K562 (cell line): ENCODE results near the gene TOMM70. TPM values are rescaled to one million over a fixed set of nuclear protein-coding genes. Genes with fewer than 3 reads are reported as not detected.

Experiments used
- ATAC-seq: fragments of 200-7000 bp; cut with Tn5 transposase; 3 replicates; pipeline ENCODE4 v1.9.1; 2020; ENCODE audit warnings: moderate library complexity
- BruUV-seq: library from RNA; stranded (reverse); fragments of 400-500 nt; replicated peaks from 2 replicates; lab custom pipeline; 2021; lab: Mats Ljungman, UMichigan
- CTCF ChIA-PET: fragments of 300-600 bp; formaldehyde crosslinking; extraction: SDS; loops from one replicate; lab custom pipeline; 2021; ENCODE audit warnings: low intra/inter-chr PET ratio; lab: Yijun Ruan, JAX
- POLR2A ChIA-PET: fragments of 300-600, 350-650 bp; sonication (Branson Sonifier 250); formaldehyde crosslinking; extraction: SDS; loops from one replicate; lab custom pipeline; 2021; ENCODE audit warnings: antibody characterized with exemption, inconsistent platforms; lab: Yijun Ruan, JAX
- DNase-seq, 4 experiments: peaks; one replicate each; pipeline versions ENCODE4 v3.0.0 to v3.0.0-alpha.2; 2011 to 2018; ENCODE audit warnings: low spot score in 3 of 4, mixed read lengths in 3 of 4; ENCODE audit errors: extremely low read depth in 1 of 4
- FAIRE-seq: peaks from 2 replicates; lab custom pipeline; 2011; peaks lifted over from hg19 to GRCh38; lab: Jason Lieb, UNC
- H2AFZ ChIP-seq: 2 replicates; pipeline ENCODE4 v1.6.0; 2011; ENCODE audit warnings: low read depth, low read length, control low read depth, inconsistent platforms
- H3K27ac ChIP-seq: fragments of 200-600 bp; 3 replicates; pipeline ENCODE4 v1.8.0; 2011; ENCODE audit warnings: low read depth, mild to moderate bottlenecking, control low read depth, inconsistent platforms, low read length, moderate library complexity, mixed read lengths; ENCODE audit errors: extremely low read depth
- H3K27me3 ChIP-seq, 2 experiments: fragments of 300-600 bp in 1 of 2; 2 replicates in 1 of 2; 3 replicates in 1 of 2; pipeline versions ENCODE4 v1.6.0 to v1.8.0; 2011; ENCODE audit warnings: inconsistent platforms in 2 of 2, low read length in 2 of 2, mild to moderate bottlenecking in 1 of 2, mixed read lengths in 1 of 2, moderate library complexity in 1 of 2; ENCODE audit not compliant: control insufficient read depth in 2 of 2, insufficient read depth in 2 of 2
- H3K36me3 ChIP-seq: fragments of 300-600 bp; 3 replicates; pipeline ENCODE4 v1.8.0; 2011; ENCODE audit warnings: mild to moderate bottlenecking, low read length, inconsistent platforms; ENCODE audit not compliant: control insufficient read depth, insufficient read depth
- H3K4me1 ChIP-seq, 2 experiments: fragments of 200-600 bp in 1 of 2; replicated peaks in 1 of 2; 2 replicates in 1 of 2; 3 replicates in 1 of 2; pipeline versions ENCODE4 v1.5.1 to v1.8.0; 2011; ENCODE audit warnings: inconsistent platforms in 2 of 2, low read length in 2 of 2, mild to moderate bottlenecking in 1 of 2, mixed read lengths in 1 of 2, moderate library complexity in 1 of 2; ENCODE audit not compliant: control insufficient read depth in 2 of 2, insufficient read depth in 2 of 2
- H3K4me2 ChIP-seq: 2 replicates; pipeline ENCODE4 v1.6.1; 2011; ENCODE audit warnings: low read length, control low read depth, inconsistent platforms, mixed read lengths; ENCODE audit not compliant: insufficient read depth
- H3K4me3 ChIP-seq: fragments of 200-600 bp; sonication (generic), shearing (Covaris generic); 2 replicates; pipeline ENCODE4 v1.5.1; 2016; ENCODE audit warnings: control low read depth, inconsistent platforms
- H3K79me2 ChIP-seq: fragments of 200-600 bp; 3 replicates; pipeline ENCODE4 v1.8.0; 2011; ENCODE audit warnings: low read length, inconsistent platforms; ENCODE audit not compliant: control insufficient read depth, insufficient read depth
- H3K9ac ChIP-seq, 2 experiments: 2 replicates each; pipeline versions ENCODE4 v1.6.0 to v1.6.1; 2011; ENCODE audit warnings: low read depth in 2 of 2, low read length in 2 of 2, control low read depth in 1 of 2, inconsistent platforms in 1 of 2, mild to moderate bottlenecking in 1 of 2, mixed read lengths in 1 of 2; ENCODE audit not compliant: insufficient read depth in 1 of 2
- H3K9me1 ChIP-seq: one replicate; pipeline ENCODE4 v1.6.0; 2011; ENCODE audit warnings: inconsistent platforms, mild to moderate bottlenecking, low read length, moderate library complexity; ENCODE audit not compliant: control insufficient read depth, insufficient read depth
- H3K9me3 ChIP-seq: replicated peaks from 2 replicates; pipeline ENCODE4 v1.5.1; 2011; ENCODE audit warnings: low read depth, low read length, inconsistent platforms; ENCODE audit not compliant: control insufficient read depth, insufficient read depth
- H4K20me1 ChIP-seq: replicated peaks from 2 replicates; pipeline ENCODE4 v1.6.1; 2011; ENCODE audit warnings: low read length, inconsistent platforms, mixed read lengths; ENCODE audit not compliant: control insufficient read depth, insufficient read depth
- ASH1L ChIP-seq: fragments of 450-650 bp; IDR thresholded peaks from 2 replicates; pipeline ENCODE4 v1.6.1; 2018; ENCODE audit warnings: borderline replicate concordance, mild to moderate bottlenecking, low read depth; ENCODE audit not compliant: partially characterized antibody
- CC2D1A ChIP-seq: fragments of 450-650 bp; IDR thresholded peaks from 2 replicates; pipeline ENCODE4 v1.6.1; 2017; ENCODE audit warnings: mild to moderate bottlenecking
- DPF2 ChIP-seq: fragments of 450-650 bp; IDR thresholded peaks from 2 replicates; pipeline ENCODE4 v1.6.1; 2016
- EHMT2 ChIP-seq: fragments of 450-650 bp; IDR thresholded peaks from 2 replicates; pipeline ENCODE4 v1.6.1; 2018; ENCODE audit warnings: antibody characterized with exemption
- ETV6 ChIP-seq, 3 experiments: fragments of 150-350 bp in 1 of 3; sonication (generic) in 1 of 3; formaldehyde crosslinking in 1 of 3; IDR thresholded peaks; 2 replicates each; pipeline versions ENCODE4 v1.6.1 to v1.8.0; 2014 to 2022; ENCODE audit warnings: borderline replicate concordance in 2 of 3, low read depth in 2 of 3, antibody characterized with exemption in 1 of 3, low read length in 1 of 3, mild to moderate bottlenecking in 1 of 3, missing genetic modification reagents in 1 of 3
- GTF2F1 ChIP-seq: IDR thresholded peaks from 2 replicates; pipeline ENCODE4 v1.6.1; 2011; ENCODE audit warnings: low read depth, low read length, improper control_type of control experiment
- HDAC1 ChIP-seq, 2 experiments: fragments of 450-650 bp; IDR thresholded peaks; 2 replicates each; pipeline ENCODE4 v1.6.1; 2016 to 2017; ENCODE audit warnings: inconsistent platforms in 1 of 2, mild to moderate bottlenecking in 1 of 2, moderate library complexity in 1 of 2
- KHSRP ChIP-seq: fragments of 450-650 bp; IDR thresholded peaks from 2 replicates; pipeline ENCODE4 v1.6.1; 2017
- NFRKB ChIP-seq: fragments of 450-650 bp; IDR thresholded peaks from 2 replicates; pipeline ENCODE4 v1.6.1; 2016; ENCODE audit warnings: low read depth
- NR2C2 ChIP-seq, 2 experiments: fragments of 200-800 bp in 1 of 2; sonication (Bioruptor generic) in 1 of 2; sonication (generic) in 1 of 2; formaldehyde crosslinking in 1 of 2; IDR thresholded peaks; 2 replicates each; pipeline versions ENCODE4 v1.6.1 to v1.8.0; 2016 to 2022; ENCODE audit warnings: mild to moderate bottlenecking in 1 of 2, missing compliant biosample characterization in 1 of 2, missing genetic modification characterization in 1 of 2, missing genetic modification reagents in 1 of 2
- NRF1 ChIP-seq, 2 experiments: fragments of 450-650 bp; IDR thresholded peaks in 1 of 2; conservative IDR thresholded peaks in 1 of 2; 2 replicates each; pipeline ENCODE4 v1.6.1; 2014; ENCODE audit warnings: mild to moderate bottlenecking in 2 of 2
- SMARCE1 ChIP-seq: fragments of 450-650 bp; IDR thresholded peaks from 2 replicates; pipeline ENCODE4 v1.7.1; 2016; ENCODE audit warnings: mild to moderate bottlenecking
- SUPT5H ChIP-seq: fragments of 450-650 bp; IDR thresholded peaks from 2 replicates; pipeline ENCODE4 v1.6.1; 2016
- TAF7 ChIP-seq: fragments of 450-650 bp; IDR thresholded peaks from 2 replicates; pipeline ENCODE4 v1.6.1; 2016; ENCODE audit warnings: missing genetic modification characterization, missing compliant biosample characterization
- YY1 ChIP-seq, 3 experiments: IDR thresholded peaks; 2 replicates each; pipeline ENCODE4 v1.6.1; 2011; ENCODE audit warnings: low read length in 2 of 3, mild to moderate bottlenecking in 2 of 3, moderate library complexity in 2 of 3, borderline replicate concordance in 1 of 3, control low read depth in 1 of 3, low read depth in 1 of 3; ENCODE audit not compliant: insufficient read depth in 3 of 3, insufficient replicate concordance in 2 of 3, control insufficient read depth in 1 of 3, insufficient read length in 1 of 3; ENCODE audit errors: extremely low read depth in 1 of 3
- ZNF384 ChIP-seq: IDR thresholded peaks from 2 replicates; pipeline ENCODE4 v1.6.1; 2012; ENCODE audit warnings: low read depth, low read length, improper control_type of control experiment
- WGBS: fragments of 100-300 bp; shearing (Covaris generic); methylation state at CpG from one replicate; pipeline ENCODE4 v1.1.6; 2016; ENCODE audit warnings: low coverage, mixed read lengths; ENCODE audit not compliant: insufficient coverage; ENCODE audit errors: missing lambda C conversion rate; 5-methylcytosine and 5-hydroxymethylcytosine counted together
- in situ Hi-C: fragments of 300-500 bp; cut with MboI; formaldehyde crosslinking; loops from 4 replicates; pipeline ENCODE4 v1.15.0; 2018; ENCODE audit warnings: inconsistent platforms, mixed read lengths
- intact Hi-C: fragments of 100-400 bp; cut with micrococcal nuclease; formaldehyde crosslinking; loops from 2 replicates; pipeline ENCODE4 v1.14.2; 2022
- polyA plus RNA-seq, 8 experiments: library from polyadenylated mRNA; depleted of rRNA in 4 of 8; stranded (reverse) in 5 of 8; unstranded in 3 of 8; fragments of >200 nt; fragmentation: Nextera tagmentation in 2 of 8; fragmentation: Illumina TruSeq in 1 of 8; extraction: Ambion mirVana in 2 of 8; extraction: Trizol in 1 of 8; gene quantifications; 2 replicates each; pipeline versions ENCODE4 v1.2.1 to v1.2.3, GENCODE V29; 2011 to 2014; ENCODE audit warnings: inconsistent platforms in 1 of 8, missing spikeins in 1 of 8
- total RNA-seq, 7 experiments: library from RNA; depleted of rRNA in 6 of 7; stranded (reverse); fragments of >200 nt in 6 of 7; fragmentation: Illumina TruSeq in 2 of 7; extraction: Trizol in 2 of 7; gene quantifications; 2 replicates each; pipeline versions ENCODE4 v1.2.1 to v1.2.3, GENCODE V29; 2011 to 2021; ENCODE audit warnings: low replicate concordance in 1 of 7
- TF ChIP-seq, protein P1 (sequence below), 2 experiments: fragments of 450-650 bp; IDR thresholded peaks; 2 replicates each; pipeline ENCODE4 v1.6.1; 2016
- TF ChIP-seq, protein P2 (sequence below): sonication (generic); IDR thresholded peaks from 2 replicates; pipeline ENCODE4 v1.6.1; 2016

Gene TOMM70
- total and polyA plus RNA-seq, 9 of the 15 experiments (the other 6 are each of a cell fraction or from before 2014, with no cell fraction given): 17.5 to 75.6 (median 54.9) TPM

DNA sequence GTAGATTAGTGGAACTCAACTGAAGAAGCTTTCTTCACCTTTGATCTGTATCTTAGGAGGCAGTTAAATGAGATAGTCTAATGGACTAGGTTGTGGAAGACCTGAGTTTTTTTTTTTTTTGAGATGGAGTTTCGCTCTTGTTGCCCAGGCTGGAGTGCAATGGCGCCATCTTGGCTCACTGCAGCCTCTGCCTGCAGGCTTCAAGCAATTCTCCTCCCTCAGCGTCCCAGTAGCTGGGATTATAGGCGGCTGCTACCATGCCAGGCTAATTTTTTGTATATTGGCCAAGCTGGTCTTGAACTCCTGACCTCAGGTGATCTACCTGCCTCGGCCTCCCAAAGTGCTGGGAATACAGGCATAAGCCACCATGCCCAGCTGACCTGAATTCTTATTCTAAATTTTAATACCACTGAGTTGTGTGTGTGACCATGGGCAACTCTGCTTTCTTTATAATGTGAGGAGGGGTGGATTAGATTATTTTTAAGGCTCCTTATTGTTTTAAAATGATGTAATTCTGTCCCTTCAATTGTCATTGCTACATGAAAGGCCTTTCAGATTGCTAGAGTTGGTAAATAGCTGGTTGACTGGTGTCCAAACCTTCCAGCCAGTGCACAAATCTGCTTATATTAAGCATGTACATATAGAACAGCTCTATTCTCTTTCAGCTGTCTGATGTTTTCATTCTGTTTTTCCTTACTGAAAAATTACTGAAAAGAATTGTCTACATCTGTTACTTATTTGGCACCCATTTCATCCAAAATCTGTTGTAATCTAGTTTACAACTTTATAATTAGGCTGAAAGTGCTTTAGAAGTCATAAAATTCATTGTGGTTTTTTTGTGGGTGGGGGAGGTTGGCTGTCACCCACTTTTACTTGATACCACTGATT lies 2.7 kb upstream of the TOMM70 start:
- peak overlapping the region; percentile 97 for H3K4me3 ChIP-seq
- H3K27ac ChIP-seq: peak overlapping the region; percentile 98; the same call in 2 of the 3 replicates
- FAIRE-seq (peak; percentile 67), ATAC-seq (peak; percentile 32), DNase-seq (peak in 1 of 4 experiments; percentile 42)
- H3K4me1 ChIP-seq: peaks cover 0 to 3% of the 10 kb centered on the region in 2 experiments; a peak in 1 of 5 replicates
- peak overlapping the region; percentile 79 for H3K4me2 ChIP-seq
- BruUV-seq: no TSS peak
- no peaks in the 10 kb centered on the region for H3K27me3 ChIP-seq
- intact Hi-C loops: loop anchor here (5.0 to 10.0 kb wide), 4 partner anchors 49 to 1281 kb away; partner anchors contain the start of genes RPL24, TBC1D23 and TFG
- no peaks in the 10 kb centered on the region for H3K9me1 ChIP-seq
- POLR2A ChIA-PET: interaction anchor here (0.6 kb wide), 4 partner anchors 62 to 307 kb away, joined by 3 to 4 read pairs (median 4); no protein-coding TSS in a partner anchor
- peaks cover 87% of the 10 kb centered on the region for H3K79me2 ChIP-seq
- peak overlapping the region; percentile 72 for H2AFZ ChIP-seq
- H3K9me3 ChIP-seq: no peaks in the 10 kb centered on the region
- H4K20me1 ChIP-seq: peaks cover 2% of the 10 kb centered on the region; the same call in 1 of the 2 replicates
- 2% methylated on average over 5 of the region's 5 CpGs for WGBS
- H3K36me3 ChIP-seq: 0 out of 3 replicates have a peak, but pooled peaks cover 6% of the 10 kb centered on the region
- CTCF ChIA-PET: interaction anchor here (0.7 kb wide), 1 partner anchor 357 kb away, joined by 4 read pairs; no protein-coding TSS in a partner anchor
- in situ Hi-C loops: no loop called here
- H3K9ac ChIP-seq: peak overlapping the region; percentile 82 to 96
- TF ChIP-seq, protein P1, sequence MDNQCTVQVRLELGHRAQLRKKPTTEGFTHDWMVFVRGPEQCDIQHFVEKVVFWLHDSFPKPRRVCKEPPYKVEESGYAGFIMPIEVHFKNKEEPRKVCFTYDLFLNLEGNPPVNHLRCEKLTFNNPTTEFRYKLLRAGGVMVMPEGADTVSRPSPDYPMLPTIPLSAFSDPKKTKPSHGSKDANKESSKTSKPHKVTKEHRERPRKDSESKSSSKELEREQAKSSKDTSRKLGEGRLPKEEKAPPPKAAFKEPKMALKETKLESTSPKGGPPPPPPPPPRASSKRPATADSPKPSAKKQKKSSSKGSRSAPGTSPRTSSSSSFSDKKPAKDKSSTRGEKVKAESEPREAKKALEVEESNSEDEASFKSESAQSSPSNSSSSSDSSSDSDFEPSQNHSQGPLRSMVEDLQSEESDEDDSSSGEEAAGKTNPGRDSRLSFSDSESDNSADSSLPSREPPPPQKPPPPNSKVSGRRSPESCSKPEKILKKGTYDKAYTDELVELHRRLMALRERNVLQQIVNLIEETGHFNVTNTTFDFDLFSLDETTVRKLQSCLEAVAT (IDR thresholded peaks at IDR 0.05): peak in 1 of 2 experiments; percentile 22; a peak in 1 of 4 replicates
- TF ChIP-seq ZNF384 (peak; percentile 88), KHSRP (no peak), CC2D1A (no peak), HDAC1 (IDR thresholded peaks at IDR 0.05) (peak in 1 of 2 experiments; percentile 32; a peak in 1 of 4 replicates), NFRKB (peak; percentile 81; the same call in 1 of the 2 replicates), ASH1L (no peak), GTF2F1 (no peak), NR2C2 (CRISPR knock-in tag; IDR thresholded peaks at IDR 0.05) (no peak), NR2C2 (tag; IDR thresholded peaks at IDR 0.05) (0 out of 2 replicates have a peak, but pooled peaks have one; percentile 26), YY1 (IDR thresholded peaks at IDR 0.05; ENCODE audit: borderline replicate concordance in 1 of 3, control insufficient read depth in 1 of 3, extremely low read depth in 1 of 3, insufficient read depth in 3 of 3, insufficient read length in 1 of 3, insufficient replicate concordance in 2 of 3, low read depth in 1 of 3, low read length in 2 of 3) (peak; percentile 41 to 89 (median 71)), NRF1 (conservative IDR thresholded peaks at IDR 0.05 in 1 of 2, IDR thresholded peaks at IDR 0.05 in 1 of 2) (peak; percentile 22 to 30; a peak in 3 of 4 replicates), SUPT5H (0 out of 2 replicates have a peak, but pooled peaks have one; percentile 27), EHMT2 (0 out of 2 replicates have a peak, but pooled peaks have one; percentile 14), TAF7 (0 out of 2 replicates have a peak, but pooled peaks have one; percentile 13), SMARCE1 (0 out of 2 replicates have a peak, but pooled peaks have one; percentile 20), ETV6 (IDR thresholded peaks at IDR 0.05; ENCODE audit: borderline replicate concordance in 1 of 2, low read depth in 2 of 2, low read length in 1 of 2) (no peak), ETV6 (CRISPR knock-in tag; IDR thresholded peaks at IDR 0.05; ENCODE audit: borderline replicate concordance) (no peak), DPF2 (peak; percentile 26; the same call in 1 of the 2 replicates)
- TF ChIP-seq, protein P2, sequence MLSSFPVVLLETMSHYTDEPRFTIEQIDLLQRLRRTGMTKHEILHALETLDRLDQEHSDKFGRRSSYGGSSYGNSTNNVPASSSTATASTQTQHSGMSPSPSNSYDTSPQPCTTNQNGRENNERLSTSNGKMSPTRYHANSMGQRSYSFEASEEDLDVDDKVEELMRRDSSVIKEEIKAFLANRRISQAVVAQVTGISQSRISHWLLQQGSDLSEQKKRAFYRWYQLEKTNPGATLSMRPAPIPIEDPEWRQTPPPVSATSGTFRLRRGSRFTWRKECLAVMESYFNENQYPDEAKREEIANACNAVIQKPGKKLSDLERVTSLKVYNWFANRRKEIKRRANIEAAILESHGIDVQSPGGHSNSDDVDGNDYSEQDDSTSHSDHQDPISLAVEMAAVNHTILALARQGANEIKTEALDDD: no peak
